GM19043 (cell line): ENCODE results near the gene HOXA6.

Source experiments
- ATAC-seq: cut with Tn5 transposase; IDR thresholded peaks from one replicate; pipeline ENCODE4 v1.9.1; 2021; ENCODE audit warnings: low read depth; ENCODE audit not compliant: unreplicated experiment

HOXA6 gene

DNA sequence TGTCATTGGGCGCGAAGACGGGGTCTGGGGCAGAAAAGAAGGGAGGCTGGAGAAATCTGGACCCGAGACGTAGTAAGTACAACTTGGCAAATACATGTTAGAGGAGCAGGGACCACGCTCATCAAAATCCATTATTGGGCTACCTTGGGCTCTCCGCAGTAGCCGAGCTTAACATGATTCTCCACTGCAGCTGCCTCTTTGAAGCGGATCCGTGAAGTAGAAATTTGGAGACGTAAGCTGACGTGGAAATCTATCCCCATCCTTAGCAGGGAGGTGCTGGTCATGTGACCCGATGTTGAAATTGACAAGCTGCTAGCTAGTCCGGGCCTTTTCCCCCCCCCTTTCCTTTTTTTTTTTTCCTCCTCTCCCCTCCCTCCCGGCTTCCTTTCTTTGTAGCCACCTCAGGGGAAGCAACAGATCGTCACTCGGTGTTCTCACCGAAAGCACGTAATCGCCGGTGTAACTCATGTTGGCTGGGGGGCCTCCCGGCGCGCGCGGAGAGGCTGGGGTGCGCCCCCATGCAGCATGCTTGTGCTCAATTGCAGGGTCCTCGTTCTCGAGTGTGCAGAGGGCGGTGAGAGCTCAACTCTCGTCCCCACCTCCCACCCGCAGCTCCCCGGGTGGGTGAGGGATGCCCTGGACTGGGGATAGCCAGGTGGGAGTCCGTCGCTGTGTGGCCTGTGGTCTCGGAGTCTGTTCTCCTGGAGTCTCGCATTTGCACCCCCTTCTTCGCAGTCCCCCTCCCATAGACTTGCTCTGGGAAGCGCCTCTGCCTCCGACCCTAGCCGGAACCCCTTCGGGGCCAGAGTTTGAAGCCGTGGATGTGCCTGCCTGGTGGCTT, 37.7 kb upstream of the HOXA6 start, which contains the start of gene HOXA11:
HOXA11 (minus strand) TSS at position 220 of the 841 bp plus-strand sequence; CDS start at position 132, 88 bp downstream.
- no peak for ATAC-seq

DNA sequence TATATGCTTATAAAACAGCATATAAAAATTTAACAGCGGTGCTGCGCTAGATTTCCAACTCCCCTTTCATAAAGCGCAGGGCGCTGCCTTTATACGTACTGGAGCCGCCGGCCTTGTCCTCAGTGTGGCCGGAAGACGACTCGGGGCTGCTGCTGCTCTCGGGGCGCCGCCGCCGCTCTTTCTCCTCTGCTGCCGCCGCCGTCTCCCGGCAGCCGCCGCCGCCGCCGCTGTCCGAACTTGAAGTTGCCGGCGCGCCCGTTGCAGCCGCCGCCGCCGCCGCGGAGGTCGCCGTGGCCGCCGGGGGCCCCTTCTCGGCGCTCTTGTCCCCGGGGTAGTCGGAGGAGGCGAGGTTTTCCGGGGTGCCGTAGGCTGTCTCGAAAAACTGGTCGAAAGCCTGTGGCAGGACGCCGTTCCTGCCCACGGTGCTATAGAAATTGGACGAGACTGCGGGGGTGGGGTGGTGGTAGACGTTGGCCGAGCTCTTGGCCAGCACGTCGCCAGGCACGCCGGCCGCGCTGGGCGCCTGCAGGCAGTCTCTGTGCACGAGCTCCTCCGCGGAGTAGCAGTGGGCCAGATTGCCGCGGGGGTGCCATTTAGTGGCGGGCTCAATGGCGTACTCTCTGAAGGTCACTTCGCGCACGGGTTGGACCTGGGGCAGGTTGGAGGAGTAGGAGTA, 36.9 kb upstream of the HOXA6 start:
- no peak for ATAC-seq

DNA sequence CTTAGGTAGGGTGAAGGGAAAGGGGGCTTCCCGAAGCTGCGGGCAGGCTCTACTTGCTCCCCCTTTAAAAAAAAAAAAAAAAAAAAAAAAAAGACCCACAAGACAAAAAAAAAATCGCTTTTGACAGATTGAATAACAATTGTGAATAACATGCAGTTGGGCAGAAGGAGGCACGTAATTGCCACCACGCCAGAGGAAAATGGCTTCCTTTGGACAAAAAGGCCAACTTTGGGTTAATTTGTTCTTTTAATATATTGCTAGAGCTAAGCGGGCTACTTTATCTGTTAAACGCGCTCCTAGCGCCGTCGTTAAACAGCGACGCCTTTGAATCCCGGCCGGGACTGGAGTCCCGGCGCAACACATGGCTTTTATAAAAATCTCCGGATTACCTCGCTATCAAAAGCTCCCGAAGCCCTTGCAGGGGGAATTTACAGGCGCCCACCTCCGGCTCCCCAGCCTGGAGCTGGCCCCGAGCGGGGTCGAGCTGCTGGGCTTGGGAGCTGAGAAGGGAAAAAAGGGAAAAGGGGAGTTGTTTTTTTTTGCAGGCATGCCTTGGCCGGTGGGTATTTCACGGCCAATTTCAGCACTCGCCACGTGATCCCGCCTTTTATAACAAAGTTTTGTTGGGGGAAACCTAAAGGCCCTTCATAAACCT, 36.2 kb upstream of the HOXA6 start:
- ATAC-seq, result no peak

DNA sequence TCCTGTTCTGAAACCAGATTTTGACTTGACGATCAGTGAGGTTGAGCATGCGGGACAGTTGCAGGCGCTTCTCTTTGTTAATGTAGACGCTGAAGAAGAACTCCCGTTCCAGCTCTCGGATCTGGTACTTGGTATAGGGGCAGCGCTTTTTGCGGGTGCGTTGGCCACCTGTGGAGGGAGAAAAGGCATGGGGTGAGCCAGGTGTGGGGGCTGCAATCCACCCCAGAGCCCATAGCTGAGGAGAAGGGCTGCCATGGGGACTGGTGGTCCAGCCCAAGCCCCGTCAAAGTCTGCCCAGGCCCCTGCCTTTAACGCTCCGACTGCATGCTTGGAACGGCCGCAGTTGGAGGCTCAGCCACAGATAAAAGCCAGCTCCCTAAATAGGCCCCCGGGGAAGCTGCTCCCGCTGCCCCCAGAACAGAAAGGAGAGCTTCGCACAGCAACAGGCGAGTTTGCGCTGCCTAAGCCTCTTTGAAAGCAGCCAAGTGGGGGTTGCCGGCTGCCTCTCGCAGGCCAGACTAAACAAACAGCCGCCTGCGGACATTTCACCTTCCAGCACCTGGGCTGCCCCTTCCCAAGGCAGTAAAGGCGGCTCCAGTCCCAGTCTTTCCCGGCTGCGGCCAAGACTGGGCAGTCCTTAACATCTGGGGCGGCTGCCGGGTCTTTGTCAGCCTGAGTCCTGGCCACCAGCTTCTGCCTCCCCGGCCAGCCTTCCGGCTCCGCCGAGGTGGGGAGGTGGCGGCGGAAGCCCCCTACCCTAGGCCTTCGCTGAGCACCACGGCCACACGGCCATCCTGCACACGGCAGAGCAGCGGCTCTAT, 35.5 kb upstream of the HOXA6 start:
- no peak for ATAC-seq

DNA sequence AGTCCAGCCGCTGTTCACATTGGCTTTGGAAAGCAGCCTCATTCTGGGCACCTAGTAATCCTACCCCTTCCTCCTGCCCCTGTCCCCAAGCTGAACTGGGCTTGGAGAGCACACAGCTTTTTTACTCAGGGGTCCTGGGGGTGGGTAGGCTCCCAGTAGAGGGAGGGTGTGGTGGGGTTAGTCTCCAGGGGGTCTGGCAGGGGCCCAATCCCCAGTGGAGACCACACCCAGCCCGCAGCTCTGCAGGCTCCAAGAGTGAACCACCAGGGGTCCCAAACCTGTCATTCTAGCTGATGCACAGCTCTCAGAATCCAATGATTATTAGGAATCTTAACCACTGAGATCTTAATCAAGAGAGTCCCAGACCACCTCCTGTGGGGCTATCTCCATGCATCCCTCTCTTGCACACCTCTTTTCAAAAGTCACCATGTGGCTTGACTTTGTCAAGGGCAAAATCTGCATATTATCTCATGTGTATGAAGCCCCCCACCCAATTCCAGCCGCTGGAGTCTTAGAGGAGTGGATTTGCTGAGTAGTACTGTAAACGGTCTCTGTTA, 34.8 kb upstream of the HOXA6 start:
- ATAC-seq, result no peak

DNA sequence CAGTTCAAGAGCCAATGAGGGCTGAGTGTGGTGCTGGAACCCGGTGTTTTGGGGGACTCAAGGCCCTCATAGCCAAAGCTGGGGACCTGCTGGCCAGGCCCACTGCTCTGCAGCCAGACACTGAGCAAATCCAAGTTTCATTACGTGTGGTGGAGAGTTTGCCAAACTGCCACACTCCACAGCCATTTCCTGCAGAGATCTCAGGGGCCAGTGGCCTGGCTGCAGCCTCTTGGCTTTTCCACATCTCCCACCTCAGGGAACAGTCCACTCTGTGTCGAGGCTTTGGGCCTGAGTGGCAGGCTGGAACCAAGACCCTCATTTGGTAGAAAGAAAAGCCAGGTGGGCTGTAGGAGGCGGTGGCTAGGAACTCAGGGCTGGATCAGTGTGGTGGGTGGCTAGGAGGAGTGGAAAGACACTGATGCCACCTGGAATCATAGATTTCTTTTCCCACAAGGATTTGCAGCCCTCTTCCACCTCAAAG, 34.3 kb upstream of the HOXA6 start:
- ATAC-seq, result no peak

DNA sequence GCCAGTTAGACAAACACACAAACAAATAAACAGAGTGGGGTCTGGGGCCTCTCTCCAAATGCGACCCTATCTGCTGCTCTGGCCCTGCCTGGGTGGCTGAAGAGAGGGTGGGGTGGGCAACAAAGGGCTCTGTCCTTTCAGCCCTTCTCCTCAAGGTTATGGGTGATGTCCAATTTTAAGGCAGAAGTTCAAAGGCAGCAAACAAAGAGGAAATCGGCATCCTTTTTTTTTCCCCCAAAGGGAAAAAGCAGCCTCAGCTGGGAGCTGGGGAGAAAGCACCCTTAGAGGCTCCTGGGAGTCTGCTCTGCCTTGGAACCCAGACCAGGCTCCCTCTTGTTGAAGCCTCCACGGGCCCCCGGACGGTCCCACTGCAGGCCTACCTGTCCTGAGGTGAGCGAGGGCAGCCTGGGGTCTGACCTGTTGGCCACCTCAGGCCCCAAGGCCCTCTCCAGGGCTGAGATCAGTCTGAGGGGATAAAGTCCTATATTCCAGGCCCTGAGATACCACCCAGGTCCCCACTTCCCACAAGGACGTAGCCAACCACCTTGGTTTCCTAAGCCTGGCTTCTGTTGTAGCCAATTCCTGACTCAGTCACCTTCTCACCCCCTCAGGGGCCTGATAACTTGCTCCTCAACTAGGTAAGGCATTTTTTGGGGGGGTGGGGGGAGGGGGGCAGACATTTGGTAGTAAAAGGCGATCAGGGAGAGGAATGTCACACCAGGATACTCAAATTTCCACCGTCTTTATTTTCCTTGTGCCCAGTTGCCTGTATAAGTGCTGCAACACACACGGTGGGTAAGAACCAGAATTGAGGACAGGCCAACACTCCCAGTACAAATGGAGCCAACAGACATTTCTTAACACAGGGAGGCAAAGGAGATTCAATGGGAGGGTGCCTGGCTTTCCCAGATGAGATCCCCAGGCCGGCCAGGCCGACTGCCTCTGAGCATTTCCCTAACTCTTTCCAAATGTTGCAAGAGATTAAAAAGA, 33.2 kb upstream of the HOXA6 start:
- ATAC-seq, result no peak

DNA sequence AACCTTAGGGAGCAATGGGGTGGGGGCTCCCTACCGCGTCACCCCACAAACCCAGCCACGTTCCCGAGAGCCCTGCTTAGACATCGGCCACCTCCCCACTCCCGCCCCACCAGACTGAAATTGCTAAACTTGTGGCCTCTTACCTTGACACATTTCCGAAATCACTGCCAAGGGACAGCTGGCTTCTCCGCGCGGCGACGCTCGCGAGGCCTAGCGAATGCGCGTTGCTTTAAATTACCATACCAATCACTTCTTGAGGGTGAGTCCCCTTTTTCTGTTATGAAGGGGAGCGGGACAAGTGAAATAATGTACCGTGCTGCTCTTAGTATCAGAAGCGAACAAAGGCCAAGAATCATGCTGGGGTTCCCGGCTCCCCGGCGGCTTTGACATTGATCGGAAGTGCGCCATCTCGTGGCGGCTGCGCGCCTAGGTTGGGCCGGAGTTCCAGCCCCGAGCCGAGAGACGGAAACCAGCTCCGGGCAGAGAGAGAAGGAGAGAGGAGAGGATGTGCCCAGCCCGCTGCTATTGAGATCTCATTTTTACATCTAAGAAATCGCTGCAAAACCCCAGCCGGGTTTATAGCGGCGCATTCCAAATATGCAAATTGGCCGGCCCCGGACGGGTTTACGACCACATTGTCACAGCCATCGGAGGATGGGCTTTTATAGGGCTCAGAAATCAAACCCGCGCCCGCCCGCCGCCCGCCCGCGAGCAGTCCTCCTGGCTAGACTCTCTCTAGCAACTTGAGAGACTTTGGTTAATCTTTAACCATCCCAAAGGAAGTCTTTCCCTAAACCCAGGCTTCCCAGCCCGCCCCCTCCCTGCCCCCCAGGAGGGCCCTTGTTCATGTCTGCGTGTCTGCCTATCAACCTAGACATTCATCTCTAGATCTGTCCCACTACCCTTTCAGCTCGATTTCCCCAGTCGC, 32.2 kb upstream of the HOXA6 start:
- ATAC-seq, result no peak

DNA sequence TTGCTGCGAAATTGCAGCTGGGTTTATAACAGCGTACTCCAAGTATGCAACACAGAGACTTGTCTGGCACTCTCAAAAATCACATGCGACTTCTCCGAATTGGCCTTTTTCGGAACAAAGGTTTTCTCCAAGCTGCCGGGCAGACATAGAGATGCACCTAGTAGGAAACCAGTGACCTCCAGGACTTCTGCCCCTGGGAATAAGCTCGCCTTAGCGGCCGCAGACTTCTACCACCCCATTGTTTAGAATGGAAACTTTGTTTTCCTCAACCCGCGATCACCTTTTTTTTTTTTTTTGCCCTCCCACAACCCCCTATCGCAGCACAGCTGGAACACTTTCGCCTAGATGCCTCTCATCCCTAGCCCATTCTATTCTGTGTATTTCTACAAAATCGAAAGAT, 31.5 kb upstream of the HOXA6 start:
- ATAC-seq, result no peak

DNA sequence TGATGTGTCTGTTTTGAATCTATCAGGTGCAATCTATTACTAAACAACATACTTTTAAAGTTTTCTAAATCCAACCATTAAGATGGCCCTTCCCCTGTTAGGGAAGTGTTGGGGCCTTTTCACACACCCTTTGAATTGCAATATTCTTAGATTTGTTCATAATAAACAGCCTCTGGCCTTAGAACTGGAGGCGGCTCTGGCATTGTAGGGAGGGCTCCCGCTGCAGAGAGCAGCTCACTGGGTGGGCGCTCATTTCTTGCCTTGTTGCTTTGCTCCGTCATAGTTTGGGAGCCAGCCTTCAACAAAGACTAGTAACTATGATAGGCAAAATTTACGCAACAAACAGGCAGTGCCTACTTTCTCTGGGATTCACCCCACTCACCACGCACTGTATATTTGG, 30.8 kb upstream of the HOXA6 start:
- ATAC-seq, result no peak

DNA sequence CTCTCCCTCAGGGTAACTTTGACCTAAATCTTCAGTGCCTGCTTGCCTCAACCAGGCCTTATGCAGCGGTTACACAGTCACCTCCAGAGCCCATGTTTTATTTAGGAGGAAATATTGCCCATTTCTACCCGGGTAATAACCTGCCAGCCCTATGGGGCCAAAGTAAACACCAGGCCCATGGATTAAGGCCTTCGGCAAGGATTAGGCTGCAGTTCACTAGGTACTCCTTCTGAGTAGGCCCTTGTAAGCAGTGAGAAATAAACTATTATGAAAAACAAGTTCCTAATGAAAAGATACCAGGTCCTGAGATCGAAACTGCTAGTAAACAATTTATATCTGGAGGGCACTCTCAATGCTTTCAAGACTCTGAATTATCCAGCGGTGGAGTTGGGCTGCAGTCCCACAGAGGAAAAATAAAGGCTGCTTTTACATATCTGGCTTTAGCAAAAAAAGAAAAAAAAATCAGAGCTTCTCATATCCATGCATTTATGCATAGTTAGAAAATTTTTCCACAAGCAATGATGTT, 30.3 kb upstream of the HOXA6 start:
- no peak for ATAC-seq

DNA sequence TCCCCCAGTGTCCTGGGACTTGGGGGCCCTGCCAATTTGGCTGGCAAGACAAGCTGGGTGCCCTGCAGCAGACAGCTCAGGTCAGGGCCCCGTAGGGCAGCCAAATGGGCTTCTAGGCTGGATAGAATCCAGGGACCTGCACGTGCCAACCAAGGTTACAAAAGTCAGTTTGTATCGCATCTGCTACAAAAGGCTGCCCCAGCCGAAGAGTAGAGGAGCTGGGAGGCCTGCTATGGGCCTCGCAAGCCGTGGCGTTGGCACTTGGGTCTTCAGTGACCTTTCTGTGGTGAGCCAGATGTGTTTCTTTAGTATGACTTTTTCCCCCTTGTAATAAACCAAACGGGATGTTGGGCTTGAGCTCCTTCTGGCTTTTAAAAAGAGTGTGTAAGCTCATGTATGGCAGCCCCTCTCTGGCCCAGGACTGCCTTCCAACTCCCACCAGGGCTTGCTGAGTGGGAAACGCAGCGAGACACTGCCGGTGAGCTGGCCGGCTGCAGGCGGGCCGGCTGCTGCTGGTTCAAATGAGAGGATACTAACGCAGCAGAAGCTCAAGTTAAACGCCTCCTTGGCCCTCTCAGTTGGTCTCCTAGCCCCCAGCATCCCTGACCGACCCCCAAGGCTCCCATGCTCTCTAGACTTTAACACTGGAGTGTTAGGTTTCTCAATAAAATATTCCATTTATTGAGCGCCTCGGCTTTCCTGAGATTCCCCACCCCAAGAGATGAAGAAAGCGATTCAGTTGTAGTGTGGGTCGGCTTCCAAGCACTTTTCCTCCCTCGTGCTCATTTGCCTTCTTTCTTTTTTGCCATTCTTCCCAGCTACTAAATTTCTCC, 29.6 kb upstream of the HOXA6 start:
- ATAC-seq, result no peak

DNA sequence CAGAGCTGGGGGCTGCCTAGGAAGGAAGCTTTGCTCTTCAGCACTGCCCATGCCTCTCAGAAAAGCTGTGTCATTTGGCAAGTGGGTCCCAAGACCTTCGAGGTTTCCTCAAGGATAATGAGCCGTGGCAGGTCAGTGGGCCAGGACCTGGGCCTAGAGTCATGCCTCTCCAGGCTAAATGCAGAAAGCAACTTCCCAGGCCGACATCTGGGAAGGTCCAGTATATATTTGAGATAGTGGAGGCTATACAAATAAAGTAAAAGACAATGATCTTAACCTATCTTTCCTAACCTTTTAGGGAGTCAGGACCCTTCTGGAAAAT, 28.9 kb upstream of the HOXA6 start:
- ATAC-seq, result no peak

DNA sequence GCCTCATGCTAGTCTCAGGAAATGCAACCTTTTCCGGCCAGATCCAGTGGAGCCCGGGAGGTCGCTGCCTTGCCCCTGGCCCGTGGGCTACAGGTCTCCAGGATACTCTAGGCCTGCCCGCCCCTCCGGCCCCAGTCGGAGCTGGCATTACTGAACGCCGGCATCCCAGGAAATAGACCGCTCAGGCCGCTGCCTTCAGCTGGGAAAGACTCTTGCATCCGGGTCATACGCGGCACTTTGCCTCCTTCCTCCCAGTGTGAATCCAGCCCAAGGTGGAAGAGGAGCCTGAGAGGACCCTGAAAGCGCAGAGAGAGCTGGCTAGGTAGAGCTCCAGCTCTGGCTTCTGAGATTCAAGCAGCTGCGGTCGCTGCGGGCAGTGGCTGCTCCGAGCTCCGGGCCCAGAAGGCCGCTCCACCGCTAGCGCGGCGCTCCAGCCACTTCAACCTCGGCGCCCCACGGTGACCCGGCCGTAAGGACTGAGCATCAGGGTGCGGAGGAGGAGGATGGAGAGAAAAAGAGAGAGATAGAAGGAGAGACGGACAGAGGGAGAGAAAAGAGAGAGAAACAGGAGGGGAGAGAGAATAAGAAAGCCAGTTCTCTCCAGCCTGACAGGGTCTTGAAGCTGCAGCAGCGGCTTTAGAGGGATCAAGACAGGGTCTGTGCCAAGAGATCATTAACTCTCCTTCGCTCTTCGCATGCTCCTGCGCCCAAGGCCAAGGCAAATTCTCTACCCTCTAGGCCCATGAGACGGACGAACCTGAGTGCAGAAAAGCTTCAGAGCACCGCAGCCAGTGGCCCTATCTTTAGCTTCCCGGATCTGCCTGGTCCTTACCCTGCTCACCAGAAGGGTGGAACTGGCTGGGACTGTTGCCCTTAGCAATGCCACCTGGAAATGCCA, 28.3 kb upstream of the HOXA6 start:
- no peak for ATAC-seq

DNA sequence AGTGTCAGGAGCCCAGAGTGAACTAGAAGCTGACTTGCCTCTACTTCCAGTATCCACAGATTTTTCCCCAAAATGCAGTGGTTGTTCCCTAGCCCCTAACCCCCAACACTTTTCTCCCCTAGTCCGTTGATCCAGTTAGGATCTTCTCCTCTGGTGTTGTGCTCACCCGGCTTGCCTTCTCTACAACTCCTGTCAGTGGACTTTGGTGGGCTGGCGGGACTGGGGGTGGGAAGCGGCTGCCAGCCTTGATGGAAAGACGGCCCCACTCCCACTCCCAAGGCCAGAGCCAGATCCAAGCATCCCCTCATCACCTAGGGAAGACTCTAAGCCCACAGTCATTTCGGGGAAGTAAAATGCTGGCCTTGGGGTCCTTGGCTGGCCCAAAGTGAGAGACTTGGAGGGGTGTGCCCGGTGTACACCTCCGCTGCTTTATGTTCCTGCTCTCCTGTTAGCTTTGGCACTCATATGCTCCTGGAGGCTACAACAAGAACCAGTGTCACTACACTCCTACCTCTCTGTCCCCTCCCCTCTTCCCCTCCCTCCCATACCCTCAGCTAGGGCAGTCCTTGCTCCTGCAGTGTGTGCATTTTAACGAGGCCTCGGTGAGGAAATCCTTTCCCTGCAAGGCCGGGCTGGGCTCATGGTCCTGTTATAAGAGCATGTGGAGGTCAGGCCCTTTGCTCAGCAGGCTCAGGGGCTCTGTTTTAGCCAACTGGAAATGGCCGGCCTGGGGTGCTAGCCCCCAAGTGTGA, 27.5 kb upstream of the HOXA6 start:
- ATAC-seq, result no peak
